ENCODE measurements around the gene SLC2A9. TPM values are rescaled to one million over a fixed set of nuclear protein-coding genes. Genes with fewer than 3 reads are reported as not detected.

SLC2A9 gene
- total RNA-seq, 1 donor from 2014 or later = 0.72 TPM

- no peak for DNase-seq (ENCODE audit: low read depth)
Measured at GRCh38 chr4:9895333-9895705, 126.0 kb downstream of the SLC2A9 start.

GRCh38 chr4:9894644-9895332 lies 126.5 kb downstream of the SLC2A9 start:
- no peak for DNase-seq (ENCODE audit: low read depth)

DNA sequence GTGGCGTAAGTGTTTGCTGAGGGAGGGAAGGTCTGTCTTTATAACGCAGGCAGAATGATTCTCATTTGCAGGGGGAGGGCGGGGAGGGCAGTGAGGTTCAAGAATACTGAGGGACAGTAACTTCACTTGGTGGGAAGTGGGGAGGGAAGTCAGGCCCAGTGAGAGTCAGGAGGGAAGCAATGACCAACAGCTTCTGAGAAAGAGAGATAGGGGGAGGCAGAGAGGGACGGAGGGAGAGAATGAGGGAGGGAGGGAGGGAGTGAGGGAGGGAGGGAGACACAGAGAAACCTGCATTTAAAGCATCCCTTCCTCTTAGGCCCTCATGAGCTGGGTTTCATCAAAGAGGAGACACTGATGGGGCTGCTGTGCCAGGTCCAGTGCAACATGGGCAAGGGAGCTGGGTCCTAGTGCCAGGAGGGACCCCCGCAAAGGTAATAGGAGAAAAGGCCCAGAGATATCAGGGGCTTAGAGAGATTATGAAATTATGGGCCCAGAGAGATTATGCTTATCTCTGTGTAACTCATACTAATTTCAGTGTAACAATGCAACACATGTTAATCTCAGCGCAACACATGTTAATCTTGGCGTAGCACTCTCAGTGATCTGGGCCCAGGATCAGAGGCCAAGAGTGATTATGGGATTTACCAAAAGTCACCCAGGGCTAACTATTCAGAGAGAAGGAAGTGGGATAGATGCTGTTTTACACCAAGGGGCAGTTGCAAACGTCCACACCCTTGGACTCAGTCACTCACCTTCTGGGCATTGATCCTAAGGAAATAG lies 127.8 kb downstream of the SLC2A9 start:
- no peak for DNase-seq (ENCODE audit: low read depth)

DNA sequence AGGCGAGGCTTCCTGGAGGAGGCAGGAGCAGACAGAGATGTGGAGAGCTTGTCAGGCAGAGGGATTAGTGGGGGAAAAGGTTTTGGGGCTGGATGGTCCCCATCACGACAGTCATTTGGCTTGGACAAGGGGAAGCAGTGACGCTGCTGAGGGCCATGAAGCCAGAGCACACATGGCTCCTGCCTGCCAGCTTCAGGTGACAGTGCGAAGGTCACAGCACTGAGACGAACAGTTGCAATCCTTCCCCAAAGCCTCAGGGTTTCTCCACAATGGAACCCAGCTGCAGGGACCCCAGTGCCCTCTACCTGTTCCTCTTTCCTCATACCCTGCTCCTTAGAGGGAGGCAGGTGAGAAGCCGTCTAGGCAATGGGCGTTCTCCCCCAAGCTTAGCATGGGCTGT lies 129.6 kb downstream of the SLC2A9 start:
- no peak for DNase-seq (ENCODE audit: low read depth)

DNA sequence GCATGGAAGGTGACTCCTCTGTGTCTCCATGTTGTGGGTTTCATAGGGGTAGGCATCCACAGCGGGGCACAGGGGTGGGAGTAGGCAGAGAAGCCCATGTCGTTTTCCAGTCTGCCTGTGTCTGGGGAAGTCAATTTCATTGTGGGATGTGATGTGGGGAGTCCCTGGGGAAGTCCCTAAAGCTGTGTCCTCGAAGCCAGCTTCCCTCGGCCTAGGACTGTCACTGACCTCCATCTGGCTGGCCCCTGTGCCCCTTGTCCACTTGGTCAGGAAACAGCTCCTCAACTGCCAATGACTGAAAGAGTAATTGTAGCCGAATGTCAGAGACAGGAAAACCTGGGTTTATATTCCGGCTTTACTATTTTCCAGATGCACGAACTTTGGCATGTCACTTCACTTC lies 130.2 kb downstream of the SLC2A9 start:
- DNase-seq (ENCODE audit: low read depth) = no peak

DNA sequence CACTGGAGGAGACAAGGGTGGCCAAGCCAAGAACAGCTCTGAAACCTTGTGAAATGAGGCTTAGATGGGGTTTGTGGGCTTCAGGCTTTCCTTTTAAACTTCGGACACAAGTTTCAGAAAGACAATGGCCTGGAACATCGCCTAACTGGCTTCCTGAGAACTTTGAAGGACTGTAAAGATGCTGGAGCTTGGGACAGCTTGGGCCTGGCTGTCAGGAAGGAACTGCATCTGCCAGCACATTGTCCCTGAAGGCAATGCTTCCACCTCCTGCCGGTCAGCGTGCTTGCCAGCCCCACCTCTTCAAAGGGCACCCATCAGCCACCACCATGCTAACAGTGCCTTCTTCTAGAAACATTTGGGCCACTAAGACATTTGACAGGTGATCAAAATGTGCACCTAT lies 132.0 kb downstream of the SLC2A9 start:
- no peak for DNase-seq (ENCODE audit: low read depth)

DNA sequence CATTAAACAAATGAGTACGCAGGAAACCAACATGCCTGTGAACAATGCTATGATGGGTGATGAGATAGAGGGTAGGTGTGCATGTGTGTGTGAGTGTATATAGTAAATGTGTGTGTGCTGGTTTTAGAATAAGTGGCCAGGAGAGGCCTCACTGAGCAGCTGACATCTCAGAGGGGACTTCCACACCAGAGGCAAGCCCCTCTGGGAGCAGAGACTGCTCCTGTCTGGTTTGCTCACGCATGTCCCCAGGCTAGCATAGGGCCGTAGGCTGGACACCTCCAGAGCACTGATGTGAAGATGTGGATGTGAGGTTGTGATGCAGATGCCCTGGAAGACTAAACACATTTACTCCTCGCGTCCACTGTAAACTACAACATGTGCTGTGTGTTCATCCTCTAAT lies 135.3 kb downstream of the SLC2A9 start:
- DNase-seq (ENCODE audit: low read depth) = no peak

- no peak for DNase-seq (ENCODE audit: low read depth)
Measured at GRCh38 chr4:9880406-9881197, 140.7 kb downstream of the SLC2A9 start.

DNA sequence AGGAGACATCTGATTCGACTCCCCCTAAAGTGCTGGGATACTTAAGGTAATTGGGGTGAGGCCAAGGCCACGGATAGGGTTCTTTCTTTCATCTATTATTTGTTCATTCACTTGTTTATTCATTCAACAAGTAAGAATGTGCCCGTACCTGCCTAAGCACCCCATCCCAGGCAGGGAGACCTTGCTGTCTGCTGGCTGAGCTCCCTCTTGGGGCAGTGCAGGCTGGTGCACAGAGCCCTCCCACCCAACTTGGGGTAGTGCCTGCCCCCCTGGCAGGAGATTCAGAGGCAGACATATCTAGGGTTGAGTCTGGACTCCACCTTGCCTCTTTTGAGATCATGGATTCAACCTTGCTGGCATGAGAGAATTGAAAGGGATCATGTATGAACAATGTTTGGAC lies 144.2 kb downstream of the SLC2A9 start:
- DNase-seq (ENCODE audit: low read depth) = no peak

- DNase-seq (ENCODE audit: low read depth) = no peak
Measured at GRCh38 chr4:9875516-9875915, 145.8 kb downstream of the SLC2A9 start.

- DNase-seq (ENCODE audit: low read depth) = no peak
Measured at GRCh38 chr4:9874385-9874784, 146.9 kb downstream of the SLC2A9 start.

GRCh38 chr4:9870165-9870790 lies 151.0 kb downstream of the SLC2A9 start:
- DNase-seq (ENCODE audit: low read depth) = peak; percentile 59

GRCh38 chr4:9867751-9868425 lies 153.4 kb downstream of the SLC2A9 start:
- no peak for DNase-seq (ENCODE audit: low read depth)

DNA sequence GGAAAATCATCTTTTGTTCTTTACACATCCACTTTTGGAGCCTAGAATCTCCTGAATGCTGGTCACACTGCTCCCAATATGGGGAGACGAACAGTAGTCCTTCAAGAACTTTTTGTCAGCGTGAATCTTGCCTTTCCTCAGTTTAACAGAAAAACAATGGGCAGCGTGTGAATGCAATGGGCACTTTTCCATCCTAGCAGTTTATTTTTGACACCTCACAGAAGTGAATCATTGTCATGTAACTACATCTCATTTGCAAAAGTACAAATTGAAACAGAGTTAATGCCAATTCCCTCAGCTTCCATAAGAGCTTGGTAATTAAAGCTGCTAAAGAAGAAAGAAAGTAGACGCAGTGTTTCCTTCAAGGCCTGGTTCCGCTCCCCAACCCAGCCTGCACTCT lies 154.4 kb downstream of the SLC2A9 start:
- no peak for DNase-seq (ENCODE audit: low read depth)

- no peak for DNase-seq (ENCODE audit: low read depth)
Measured at GRCh38 chr4:9861561-9861960, 159.7 kb downstream of the SLC2A9 start.

GRCh38 chr4:9859810-9860209 lies 161.5 kb downstream of the SLC2A9 start:
- DNase-seq (ENCODE audit: low read depth) = no peak

DNA sequence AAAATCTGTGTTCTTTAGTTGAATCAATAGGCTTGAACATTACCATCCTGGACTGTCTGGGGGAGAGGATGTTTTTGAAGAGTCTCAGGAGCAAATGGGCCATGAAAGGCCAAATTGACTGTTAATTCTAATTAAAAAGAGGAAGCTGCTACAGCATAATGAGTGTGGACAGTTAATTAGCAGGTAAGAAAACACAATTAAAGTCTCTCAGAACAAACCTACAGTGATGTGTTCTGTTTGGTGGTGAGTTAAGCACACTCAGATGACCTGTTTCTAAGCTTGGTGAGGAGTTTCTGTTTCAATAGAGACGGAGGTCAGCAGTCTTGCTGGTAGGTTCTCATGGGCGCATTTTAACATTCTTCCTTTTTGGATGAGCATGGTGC lies 171.8 kb downstream of the SLC2A9 start:
- DNase-seq (ENCODE audit: low read depth) = no peak

DNA sequence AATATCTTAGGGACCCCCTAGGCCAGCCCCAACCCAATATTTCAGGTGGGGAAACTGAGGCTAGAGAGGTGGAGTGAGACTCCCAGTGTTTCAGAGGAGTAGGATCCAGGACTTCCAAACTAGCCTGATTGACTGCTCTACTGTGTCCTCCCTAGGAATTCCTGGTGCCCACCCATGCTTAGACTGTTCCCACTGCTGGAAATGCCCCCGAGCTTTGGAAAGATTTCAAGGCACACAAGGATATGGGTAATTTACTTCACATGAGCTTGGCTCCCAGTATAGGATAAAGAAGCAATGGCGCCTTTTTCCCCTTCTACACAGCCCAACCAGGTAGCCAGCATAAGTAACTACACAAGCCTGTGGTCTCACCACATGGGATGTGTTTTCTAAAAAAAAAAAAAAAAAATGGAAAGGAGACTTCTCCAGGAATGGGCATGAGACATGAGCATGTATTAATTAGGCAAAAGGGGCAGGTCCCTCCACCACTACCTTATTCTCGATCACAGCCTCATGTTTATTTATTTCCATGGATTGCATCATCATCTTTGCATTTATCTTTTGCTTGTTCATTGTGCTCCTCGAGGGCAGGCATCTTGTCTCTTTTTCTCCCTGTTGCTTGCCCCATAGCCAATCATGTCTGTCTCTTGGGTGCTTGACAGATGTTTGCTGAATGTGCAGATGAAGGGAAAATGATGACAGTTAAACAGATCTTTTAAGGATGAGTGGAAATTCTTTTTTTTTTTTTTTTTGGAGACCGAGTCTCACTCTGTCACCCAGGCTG lies 173.1 kb downstream of the SLC2A9 start:
- DNase-seq (ENCODE audit: low read depth) = no peak

- DNase-seq (ENCODE audit: low read depth) = no peak
Measured at GRCh38 chr4:9845791-9846493, 175.4 kb downstream of the SLC2A9 start.

DNA sequence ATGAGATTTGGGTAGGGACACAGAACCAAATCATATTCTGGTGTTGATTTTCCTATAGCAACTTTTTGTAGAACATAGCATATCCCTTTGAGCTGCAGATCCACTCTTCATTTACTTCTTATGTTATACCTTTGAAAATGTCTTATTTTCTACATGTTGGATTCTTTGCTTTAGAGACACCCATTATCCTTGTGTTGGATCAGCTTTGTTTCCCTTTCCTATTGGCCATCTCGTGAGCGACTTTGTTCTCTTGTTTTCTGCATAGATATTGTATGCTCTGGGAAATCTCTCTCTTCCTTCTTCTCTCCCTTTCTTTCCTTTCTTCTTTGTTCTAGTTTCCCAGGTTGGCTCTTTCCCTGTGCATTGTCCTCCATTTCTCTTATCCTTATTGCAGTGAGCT lies 180.2 kb downstream of the SLC2A9 start:
- no peak for DNase-seq (ENCODE audit: low read depth)
